ENCODE results near the gene LPAR1.

The LPAR1 gene

DNA sequence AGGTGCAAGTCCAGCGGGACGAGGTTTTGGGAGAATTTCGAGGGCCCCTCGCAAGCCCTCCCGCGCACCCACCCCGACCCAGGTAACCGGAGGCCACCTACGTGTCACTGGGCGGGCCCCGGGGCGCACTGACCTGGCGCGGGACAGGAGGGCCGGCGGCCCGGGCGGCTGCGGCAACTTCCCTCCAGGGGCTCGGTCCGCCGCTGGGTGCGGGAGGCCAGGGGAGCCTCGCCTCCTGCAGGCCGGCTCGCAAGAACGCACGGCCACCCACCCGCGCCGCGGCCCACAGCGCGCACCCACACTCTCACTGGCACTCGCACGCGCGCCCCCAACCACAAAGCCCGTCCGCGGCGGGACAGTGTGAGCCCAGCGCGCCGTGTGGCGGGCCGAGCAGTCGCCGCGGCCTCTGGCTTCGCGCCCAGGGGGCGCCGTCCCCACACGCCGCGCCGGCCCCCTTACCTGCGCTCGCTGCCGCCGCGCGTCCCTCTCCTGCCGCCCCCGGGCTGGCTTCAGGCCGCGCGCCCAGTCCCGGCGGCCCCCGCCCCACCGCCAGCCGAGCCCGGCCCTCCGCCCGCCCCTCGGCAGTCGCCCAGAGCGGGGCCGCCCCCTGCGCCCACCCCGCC, 451 bp downstream of the LPAR1 start:
- DNase-seq (ENCODE audit: low read depth, low spot score), result peak; percentile 62

DNA sequence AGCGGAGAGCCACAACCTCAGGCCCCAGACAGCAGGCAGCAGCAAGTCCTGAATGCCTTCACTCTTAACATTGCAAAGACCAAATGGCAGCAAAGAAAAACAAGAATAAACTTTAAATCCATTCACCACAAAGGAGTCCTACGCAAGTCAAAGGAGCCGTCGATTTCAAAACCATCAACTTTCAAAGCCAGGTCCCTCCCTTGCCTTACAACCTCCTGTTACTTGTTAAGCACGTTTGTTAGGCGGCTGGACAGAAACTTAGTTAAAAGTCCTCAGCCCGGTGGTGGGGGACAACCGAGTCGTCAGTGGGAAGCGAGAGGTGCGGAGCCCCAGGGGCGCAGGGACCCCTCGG, 938 bp downstream of the LPAR1 start:
- peak; percentile 52 for DNase-seq (ENCODE audit: low read depth, low spot score)

DNA sequence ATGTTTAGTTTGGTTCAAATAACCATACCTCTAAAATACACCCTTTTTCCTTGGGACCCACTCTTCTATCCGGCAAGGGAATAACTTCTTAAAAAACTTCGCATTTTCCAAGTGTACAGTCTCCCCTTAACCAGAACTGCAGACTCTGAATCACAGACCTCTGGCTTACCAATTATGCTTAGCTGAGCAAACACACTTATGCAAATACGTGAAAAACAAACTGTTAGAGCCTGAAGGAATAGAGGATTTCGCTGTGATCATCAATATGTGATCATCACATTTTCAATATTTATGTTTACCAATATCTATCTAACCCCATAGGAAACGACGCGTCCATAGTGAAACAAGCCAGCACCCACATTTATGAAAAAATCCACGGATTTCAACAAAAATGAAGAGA, 1.3 kb downstream of the LPAR1 start:
- peak; percentile 46 for DNase-seq (ENCODE audit: low read depth, low spot score)

DNA sequence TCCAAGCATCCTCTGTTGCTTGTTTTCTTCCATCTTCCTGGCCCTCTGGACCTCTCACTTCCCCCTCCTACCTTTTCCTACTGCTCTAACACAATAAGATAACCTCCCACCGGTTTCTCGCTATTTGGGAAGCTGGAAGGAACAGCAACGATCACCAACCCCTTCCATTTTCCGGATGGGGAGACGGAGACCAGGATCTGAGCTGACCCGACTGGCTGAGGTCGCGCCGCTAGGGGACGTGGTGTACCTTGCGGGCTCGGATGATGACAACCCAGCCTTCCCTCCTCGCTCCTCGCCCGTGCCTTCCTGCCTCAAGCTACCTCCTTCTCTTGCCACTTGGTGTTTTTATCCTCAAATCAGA, 1.9 kb downstream of the LPAR1 start:
- peak; percentile 54 for DNase-seq (ENCODE audit: low read depth, low spot score)

DNA sequence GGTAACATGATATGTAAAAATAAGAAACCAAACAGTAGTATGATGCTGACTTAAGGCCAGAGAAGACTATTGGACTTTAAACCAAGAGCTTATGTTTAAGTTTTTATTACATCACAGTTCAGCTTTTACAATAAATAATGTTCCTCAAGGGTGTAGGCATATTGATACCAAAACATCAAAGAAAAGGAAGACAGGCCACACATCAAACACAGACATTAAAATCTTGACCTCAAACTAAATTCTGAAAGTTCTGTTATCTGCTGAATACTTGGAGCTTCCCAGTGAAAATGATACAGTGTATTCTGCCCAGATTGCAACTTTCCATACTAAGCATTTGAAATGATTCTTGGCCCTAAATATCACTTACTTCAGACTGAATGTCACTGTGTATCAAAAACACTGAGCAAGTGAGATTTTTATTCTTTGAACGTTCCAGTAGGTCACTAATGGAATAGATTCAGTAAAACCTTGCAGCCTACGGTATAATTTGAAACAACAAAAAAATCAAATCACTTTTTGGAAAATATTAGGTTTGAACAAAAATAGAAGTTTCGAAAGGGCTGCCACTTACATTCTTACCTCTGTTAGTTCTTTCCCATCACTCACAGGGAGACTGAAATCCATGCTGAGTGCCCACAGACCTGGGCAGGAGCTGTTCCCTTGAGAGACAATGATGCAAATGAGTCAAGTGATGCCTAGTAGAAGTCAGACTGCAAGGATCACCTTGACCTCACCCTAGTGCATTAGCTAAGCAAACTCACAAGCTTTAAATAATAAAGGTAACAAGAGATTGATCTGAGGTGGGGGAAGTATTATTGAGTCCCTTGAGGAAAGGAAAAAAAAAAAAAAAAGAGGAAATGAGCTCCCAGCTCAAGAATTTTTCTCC, 2.5 kb downstream of the LPAR1 start:
- DNase-seq (ENCODE audit: low read depth, low spot score), result no peak

DNA sequence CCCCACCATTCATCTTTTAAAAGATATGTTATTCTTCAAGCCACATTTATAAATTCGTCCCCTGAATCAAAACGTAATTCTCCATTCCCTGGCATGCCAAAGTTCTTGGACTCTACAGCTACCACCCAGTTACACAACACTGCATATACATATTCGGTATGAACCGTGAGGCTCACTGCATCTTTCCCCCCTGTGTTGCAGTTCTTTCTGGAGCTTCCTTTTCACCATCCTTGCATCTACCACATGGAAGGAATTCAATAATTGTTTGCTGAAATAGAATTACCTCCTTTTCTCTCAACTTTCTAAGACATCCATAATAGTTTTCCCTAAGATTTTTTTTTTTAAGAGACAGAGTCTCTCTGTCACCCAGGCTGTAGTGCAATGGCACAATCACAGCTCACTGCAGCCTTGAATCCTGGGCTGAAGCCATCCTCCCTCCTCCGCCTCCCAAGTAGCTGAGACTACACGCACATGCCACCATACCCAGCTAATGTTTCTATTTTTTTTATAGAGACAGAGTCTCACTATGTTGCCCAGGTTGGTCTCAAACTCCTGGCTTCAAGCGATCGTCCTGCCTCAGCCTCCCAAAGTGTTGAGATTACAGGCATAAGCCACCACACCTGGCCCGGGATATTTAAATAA, 3.3 kb downstream of the LPAR1 start:
- no peak for DNase-seq (ENCODE audit: low read depth, low spot score)

DNA sequence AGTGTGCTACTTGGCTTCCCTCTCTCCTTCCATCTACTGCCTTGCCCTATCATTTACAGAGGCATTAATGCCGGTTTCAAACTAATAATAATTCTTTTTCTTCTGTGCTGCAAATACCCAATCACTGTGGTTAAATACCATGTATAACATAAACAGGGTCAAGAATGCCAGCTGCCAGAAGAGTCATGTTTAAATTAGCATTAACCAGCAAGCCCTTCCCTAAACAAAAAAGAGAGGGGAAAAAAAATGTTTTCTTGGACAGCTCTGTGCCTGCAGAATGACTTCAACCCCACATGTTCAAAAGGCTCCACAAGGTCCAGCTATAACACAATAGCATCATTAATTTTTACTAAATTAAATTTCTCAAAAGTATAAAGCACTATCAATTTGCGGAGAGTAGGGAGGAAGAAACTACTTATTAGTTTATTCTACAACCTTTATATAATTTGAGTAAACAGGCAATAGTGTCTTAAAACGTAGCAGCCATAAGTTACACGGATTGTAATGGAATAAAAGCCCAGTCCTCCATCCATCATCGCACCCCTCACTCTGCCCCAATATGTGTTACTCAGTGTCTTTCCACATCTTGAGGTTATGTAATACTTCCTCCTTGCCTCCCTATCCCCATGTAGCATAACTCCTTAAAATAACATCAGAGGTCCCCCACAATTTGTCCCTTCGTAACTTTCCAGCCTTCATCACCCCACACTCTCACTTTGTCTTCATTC, 3.9 kb downstream of the LPAR1 start:
- no peak for DNase-seq (ENCODE audit: low read depth, low spot score)

DNA sequence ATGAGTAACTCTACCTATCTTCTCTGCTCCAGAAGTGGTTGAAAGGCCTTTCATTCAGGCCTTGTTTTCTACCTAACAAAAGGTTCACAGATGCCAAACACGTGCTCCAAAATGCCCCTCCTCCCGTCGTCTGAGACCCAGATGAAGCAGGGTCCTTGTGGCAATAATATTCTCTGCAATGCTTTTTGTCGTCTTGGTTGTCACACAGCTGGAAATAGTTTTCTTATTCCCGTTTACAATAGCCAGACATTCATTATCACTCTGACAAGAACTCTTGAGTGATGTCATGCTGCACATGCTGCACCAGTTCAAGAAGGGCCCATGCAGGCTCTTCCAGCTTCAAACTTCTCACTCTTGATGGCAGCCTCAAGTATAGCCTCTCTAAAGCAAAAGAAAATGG, 7.8 kb downstream of the LPAR1 start:
- no peak for DNase-seq (ENCODE audit: low read depth, low spot score)

DNA sequence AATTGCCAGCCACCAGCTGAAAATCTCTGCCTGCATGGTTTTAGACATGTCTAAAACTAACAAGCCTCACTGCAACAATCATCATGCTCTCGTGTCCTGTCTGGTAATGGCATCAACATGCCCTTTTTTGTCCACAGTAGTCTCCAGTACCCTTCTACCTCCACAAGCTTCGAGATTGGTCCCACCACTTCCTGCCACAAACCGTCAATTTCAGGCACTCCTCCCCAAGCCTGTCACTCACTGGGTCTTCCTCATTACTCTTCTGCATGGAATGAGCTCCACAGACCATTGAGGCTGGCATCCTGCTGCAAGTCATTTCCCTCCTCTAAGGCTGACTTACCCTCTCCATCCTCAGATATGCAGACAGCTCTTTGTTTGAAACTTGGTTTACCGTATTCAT, 9.0 kb downstream of the LPAR1 start:
- no peak for DNase-seq (ENCODE audit: low read depth, low spot score)

DNA sequence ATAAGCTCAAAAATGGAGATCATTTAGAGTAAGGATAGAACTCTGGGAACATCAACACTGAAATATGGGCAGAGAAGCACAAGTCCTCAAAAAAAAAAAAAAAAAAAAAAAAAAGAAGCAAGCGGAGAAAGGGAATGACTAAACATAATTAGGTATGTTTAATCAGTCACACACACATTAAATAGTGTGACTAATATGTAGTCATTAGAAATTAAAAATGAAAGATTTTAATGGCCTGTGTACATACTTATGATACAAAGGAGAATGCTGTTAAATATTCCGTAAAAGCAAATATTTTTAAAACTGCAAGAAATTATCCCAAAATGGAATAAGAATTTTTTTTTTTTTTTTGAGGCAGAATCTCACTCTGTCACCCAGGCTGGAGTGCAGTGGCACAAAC, 10.5 kb downstream of the LPAR1 start:
- DNase-seq (ENCODE audit: low read depth, low spot score), result no peak

DNA sequence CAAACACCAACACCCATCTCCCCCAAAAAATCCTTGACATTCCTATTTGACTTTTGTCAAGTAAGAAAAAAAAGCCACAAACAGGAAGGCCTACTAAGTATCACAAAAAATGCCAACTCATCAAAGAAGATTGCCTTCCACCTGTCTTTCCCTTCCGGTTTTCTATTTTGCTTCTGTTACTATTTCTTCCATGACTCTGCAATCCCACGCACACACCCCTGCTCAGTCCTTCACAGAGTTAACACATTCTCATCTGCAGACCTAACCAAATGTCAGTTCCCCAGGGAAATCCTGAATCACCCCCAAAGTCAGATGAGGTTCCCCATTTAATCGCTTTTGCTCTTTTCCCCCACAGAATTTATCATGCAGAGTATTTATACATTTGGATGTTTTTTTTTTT, 15.1 kb downstream of the LPAR1 start:
- DNase-seq (ENCODE audit: low read depth, low spot score), result no peak

DNA sequence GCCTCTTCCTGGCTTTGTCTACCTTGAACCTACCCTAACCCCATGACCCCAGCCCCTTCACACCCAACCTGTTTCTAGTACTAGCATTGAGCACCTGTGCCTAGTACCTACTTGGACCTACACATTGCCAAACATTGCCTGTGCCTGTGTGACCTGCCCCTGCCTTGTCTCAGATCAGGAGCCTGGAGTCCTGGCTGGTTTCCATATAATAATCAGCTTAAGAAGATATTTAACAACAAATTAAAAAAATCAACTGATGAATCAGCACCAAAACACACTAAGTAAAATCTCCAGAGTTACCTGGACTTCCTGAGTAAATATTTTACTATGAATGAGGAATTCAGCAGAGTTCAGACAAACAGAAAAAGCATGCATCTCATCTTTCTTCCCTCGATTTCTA, 17.7 kb downstream of the LPAR1 start:
- no peak for DNase-seq (ENCODE audit: low read depth, low spot score)

DNA sequence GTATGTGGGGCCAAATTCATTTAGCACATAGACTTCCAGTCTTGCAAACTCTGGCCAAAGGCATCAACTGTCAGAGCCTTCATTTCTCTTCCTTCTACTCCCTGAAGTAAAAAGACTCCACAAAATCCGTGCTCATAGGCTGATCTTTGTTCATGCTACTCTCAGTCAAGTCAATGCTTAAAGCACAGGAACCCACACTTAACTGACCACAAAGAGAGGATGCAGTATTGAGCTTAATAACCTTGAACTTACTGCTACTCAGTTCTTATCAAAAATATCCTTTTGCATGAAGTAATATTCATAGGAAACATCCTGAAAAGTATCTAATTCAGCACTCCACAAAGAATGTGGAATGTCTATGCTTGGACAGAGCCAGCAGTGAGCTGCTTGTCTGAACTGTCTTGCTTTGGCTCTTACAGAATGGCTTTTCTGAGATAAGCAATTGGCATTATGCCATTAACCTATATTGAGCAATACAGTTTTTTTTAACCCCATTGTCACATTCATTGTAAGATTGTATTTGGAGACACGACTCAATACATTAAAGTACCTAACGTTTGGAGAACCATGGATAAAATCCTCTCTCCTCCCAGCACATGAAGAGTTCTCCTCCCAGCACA, 21.7 kb downstream of the LPAR1 start:
- DNase-seq (ENCODE audit: low read depth, low spot score), result peak; percentile 42

DNA sequence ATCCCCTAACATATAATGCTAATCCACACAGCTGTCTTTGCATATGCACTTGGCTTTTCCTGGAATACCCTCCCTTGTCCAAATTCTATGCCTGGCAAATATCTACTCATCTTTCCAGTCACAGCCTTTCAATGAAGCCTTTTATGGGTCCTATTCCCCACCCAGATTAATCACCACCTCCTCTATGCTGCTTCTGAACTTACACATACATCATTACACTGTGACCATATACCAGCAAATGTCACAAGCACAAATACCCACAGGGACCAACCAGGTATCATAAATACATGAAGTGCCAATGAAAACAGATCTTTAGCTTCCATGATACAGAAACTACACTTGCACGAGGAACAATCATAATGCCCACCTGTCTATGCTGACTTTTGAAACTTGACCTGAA, 22.3 kb downstream of the LPAR1 start:
- DNase-seq (ENCODE audit: low read depth, low spot score), result no peak

DNA sequence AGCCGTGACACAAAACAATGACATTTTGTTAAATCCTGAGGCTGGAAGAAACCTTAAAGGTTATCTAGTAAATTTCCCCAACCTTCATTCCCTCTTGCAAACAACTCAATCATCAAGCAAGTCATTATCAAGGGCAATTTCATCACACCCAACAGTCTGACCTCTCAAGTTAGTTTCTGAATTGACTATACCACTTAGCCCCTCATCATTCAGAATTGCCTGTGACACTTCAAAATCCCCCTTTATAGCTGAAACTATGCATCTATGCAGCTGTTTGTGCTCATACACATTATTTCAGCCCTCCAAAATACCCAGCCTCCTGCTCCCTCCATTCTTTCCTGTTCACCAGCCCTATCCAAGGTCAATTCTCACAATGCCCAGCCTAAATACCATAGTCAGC, 24.6 kb downstream of the LPAR1 start:
- DNase-seq (ENCODE audit: low read depth, low spot score), result no peak

DNA sequence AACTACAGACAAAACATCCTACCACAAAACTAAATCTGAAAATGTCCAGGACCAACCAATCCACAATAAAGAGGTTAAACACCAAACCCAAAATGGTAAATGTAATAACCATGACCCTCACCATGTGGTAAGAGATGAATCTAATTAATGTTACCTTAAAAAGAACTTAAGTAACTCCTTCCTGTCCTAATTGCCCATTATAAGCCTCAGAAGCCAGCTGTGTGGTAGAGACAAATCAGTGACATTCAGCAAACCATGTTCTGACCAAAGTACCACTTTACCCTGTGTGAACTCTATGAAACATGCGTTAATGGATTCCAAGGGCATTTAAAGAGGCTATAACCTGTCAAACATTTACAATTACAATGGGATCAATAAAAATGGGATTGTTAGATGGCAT, 25.0 kb downstream of the LPAR1 start:
- DNase-seq (ENCODE audit: low read depth, low spot score), result no peak

DNA sequence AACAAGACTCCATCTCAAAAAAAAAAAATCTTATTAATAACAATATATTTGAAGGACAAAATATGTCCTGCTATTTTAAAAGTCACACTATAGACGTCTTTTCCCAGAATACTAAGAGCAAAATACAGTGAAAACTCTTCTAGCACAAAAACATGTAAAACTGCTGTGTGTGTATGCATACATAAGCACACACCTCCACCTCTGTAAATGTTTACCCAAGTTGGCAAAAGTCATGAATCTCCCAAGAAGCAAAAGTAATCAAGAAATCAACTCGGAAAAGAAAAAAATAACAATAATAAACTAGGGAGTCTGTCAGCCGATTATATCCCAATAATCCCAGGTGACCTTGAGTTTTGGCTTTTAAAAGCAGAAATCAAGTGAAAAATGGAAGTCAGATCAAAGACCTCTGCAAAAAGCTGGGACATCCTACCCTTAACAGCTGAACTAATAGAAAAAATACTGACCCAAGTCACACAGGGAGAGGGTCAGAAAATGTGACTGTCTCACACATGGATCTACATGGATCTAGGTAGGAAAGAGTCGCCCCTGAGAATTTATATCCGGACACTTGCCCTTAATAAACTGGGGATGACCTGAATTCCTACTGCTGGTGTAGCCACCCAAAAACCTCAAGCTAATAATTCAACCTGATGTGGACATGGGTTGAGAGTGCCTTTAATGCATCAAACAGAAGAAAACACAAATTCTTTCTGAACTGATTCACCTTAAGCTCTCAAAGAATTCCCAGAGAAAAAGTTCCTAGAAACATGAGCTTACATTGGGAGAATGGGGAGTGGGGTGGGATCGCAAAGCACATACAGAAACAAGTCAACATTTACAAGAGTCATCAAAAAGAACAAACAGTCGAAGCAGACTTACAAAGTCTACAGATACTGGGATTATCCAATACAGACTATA, 29.9 kb downstream of the LPAR1 start:
- DNase-seq (ENCODE audit: low read depth, low spot score), result peak; percentile 38

DNA sequence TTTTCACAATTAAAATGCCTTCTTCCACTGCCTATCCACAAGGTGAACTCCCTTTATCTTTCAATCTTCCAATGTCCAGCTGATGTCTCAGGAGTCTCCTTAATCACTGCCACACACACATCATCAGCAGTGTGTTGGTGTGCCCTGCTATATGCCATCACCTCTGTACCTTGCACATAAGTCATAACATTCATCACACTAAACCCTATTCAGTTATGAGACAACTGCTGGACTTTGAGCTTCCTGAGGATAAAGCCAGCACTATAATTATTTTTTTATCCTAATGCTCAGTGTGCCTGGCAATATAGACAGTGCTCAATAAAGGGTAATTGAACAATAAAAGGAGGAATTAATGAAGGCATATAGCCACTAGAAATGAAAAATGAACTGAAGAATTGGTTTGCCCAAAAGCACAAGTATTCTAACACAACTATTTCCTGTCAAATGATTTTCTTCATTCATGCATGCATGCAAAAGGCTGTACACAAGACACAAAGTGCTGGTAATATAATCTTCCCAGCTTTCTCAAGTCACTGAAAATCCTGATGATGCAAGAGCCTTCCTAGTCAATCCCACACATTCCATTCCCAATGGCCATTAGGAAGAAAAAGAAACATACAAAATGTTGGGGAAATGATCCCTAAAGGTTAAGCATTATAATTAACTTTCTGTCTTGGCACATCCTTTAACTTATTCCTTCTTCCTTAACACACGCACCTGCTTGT, 32.4 kb downstream of the LPAR1 start:
- no peak for DNase-seq (ENCODE audit: low read depth, low spot score)

DNA sequence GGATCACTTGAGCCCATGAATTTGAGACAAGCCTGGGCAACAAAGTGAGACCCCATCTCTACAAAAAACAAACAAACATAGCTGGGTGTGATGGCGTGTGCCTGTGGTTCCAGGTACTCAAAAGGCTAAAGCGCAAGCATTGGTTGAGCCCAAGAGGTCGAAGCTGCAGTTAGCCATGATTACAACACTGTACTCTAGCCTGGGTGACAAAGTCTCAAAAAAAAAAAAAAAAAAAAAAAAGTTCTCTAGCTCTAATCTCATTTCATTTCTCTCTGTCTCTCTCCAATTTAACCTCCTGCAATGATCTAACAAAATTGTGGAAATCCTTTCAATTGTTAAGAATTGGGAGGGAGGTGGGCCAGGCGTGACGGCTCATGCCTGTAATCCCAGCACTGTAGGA, 33.3 kb downstream of the LPAR1 start:
- DNase-seq (ENCODE audit: low read depth, low spot score), result no peak

DNA sequence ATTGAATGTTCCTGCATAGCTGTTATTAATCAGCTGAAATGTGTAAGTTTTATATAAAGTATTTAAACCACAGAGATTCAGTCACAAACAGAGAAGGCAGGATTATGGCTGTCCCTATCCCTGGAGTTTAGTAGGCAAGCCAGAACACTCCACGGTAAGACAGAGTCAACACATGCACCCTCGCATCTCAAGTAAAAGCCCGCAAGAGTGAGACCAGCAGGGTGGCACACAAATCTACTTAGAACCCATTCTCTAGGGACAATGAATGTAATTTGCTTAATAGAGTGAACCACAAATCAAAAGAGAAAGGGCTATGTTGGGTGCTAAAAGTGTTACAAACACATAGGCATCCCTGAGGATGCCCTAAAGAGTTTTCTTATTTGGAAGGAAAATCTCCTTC, 35.1 kb downstream of the LPAR1 start:
- DNase-seq (ENCODE audit: low read depth, low spot score), result no peak

All from astrocyte of the hippocampus (primary cell).